H9 (cell line): ENCODE results near the gene GPR84. TPM values are rescaled to one million over a fixed set of nuclear protein-coding genes. Genes with fewer than 3 reads are reported as not detected.
A peak's percentile ranks its signal among the peaks of the same experiment; 100 is the strongest.

Experiments used
- DNase-seq: peaks from one replicate; pipeline ENCODE4 v3.0.0-alpha.2; 2017
- H2AFZ ChIP-seq: one replicate; pipeline ENCODE4 v1.6.1; 2013; ENCODE audit warnings: mild to moderate bottlenecking, low read length, control low read depth, moderate library complexity
- H2AK5ac ChIP-seq: 2 replicates; pipeline ENCODE4 v1.6.1; 2013; ENCODE audit warnings: low read length, control low read depth, mixed read lengths; ENCODE audit not compliant: insufficient read length
- H2BK120ac ChIP-seq: one replicate; pipeline ENCODE4 v1.6.1; 2013; ENCODE audit warnings: low read depth, mild to moderate bottlenecking, low read length, control low read depth, inconsistent platforms; ENCODE audit not compliant: poor library complexity, severe bottlenecking
- H2BK12ac ChIP-seq: 2 replicates; pipeline ENCODE4 v1.6.1; 2013; ENCODE audit warnings: low read length, control low read depth, mixed read lengths, low read depth; ENCODE audit not compliant: insufficient read length
- H2BK15ac ChIP-seq: 2 replicates; pipeline ENCODE4 v1.6.1; 2013; ENCODE audit warnings: low read depth, low read length, control low read depth
- H2BK20ac ChIP-seq: one replicate; pipeline ENCODE4 v1.6.1; 2013; ENCODE audit warnings: low read depth, mild to moderate bottlenecking, low read length, control low read depth, inconsistent platforms; ENCODE audit not compliant: poor library complexity, severe bottlenecking
- H2BK5ac ChIP-seq: 2 replicates; pipeline ENCODE4 v1.6.1; 2013; ENCODE audit warnings: low read length, control low read depth, mixed read lengths; ENCODE audit not compliant: insufficient read length
- H3K14ac ChIP-seq: 2 replicates; pipeline ENCODE4 v1.6.1; 2013; ENCODE audit warnings: low read length, control low read depth; ENCODE audit not compliant: insufficient read depth
- H3K18ac ChIP-seq: 2 replicates; pipeline ENCODE4 v1.6.1; 2013; ENCODE audit warnings: low read depth, mild to moderate bottlenecking, mixed read lengths, low read length, control low read depth; ENCODE audit not compliant: insufficient read length
- H3K23ac ChIP-seq: 2 replicates; pipeline ENCODE4 v1.6.1; 2013; ENCODE audit warnings: low read length, control low read depth, mixed read lengths, low read depth; ENCODE audit not compliant: insufficient read length
- H3K23me2 ChIP-seq: 2 replicates; pipeline ENCODE4 v1.6.1; 2013; ENCODE audit warnings: low read depth, mild to moderate bottlenecking, mixed read lengths, low read length, control low read depth; ENCODE audit not compliant: insufficient read length, poor library complexity, severe bottlenecking
- H3K27ac ChIP-seq: 2 replicates; pipeline ENCODE4 v1.5.1; 2013; ENCODE audit warnings: low read length, control low read depth, mixed read lengths, low read depth; ENCODE audit not compliant: insufficient read length
- H3K27me3 ChIP-seq: 2 replicates; pipeline ENCODE4 v1.6.1; 2013; ENCODE audit warnings: low read length, control low read depth, inconsistent platforms; ENCODE audit not compliant: insufficient read depth
- H3K4ac ChIP-seq: 2 replicates; pipeline ENCODE4 v1.6.1; 2013; ENCODE audit warnings: low read depth, mild to moderate bottlenecking, control low read depth, inconsistent platforms, low read length, moderate library complexity
- H3K4me1 ChIP-seq: 2 replicates; pipeline ENCODE4 v1.6.1; 2013; ENCODE audit warnings: low read length, control low read depth, inconsistent platforms; ENCODE audit not compliant: insufficient read depth
- H3K4me2 ChIP-seq: 2 replicates; pipeline ENCODE4 v1.6.1; 2013; ENCODE audit warnings: low read length, control low read depth, mixed read lengths; ENCODE audit not compliant: insufficient read length, insufficient read depth
- H3K56ac ChIP-seq: 2 replicates; pipeline ENCODE4 v1.6.1; 2013; ENCODE audit warnings: low read depth, mild to moderate bottlenecking, mixed read lengths, low read length, control low read depth; ENCODE audit not compliant: insufficient read length
- H3K79me1 ChIP-seq: 2 replicates; pipeline ENCODE4 v1.6.1; 2013; ENCODE audit warnings: low read depth, mild to moderate bottlenecking, moderate library complexity, low read length, control low read depth, inconsistent platforms; ENCODE audit not compliant: insufficient read depth, poor library complexity, severe bottlenecking
- H3K79me2 ChIP-seq: 2 replicates; pipeline ENCODE4 v1.6.1; 2013; ENCODE audit warnings: low read length, control low read depth, inconsistent platforms; ENCODE audit not compliant: insufficient read depth
- H3K9ac ChIP-seq: 2 replicates; pipeline ENCODE4 v1.6.1; 2013; ENCODE audit warnings: low read length, control low read depth, mixed read lengths; ENCODE audit not compliant: insufficient read length; ENCODE audit errors: extremely low read depth
- H3K9me3 ChIP-seq: one replicate; pipeline ENCODE4 v1.6.1; 2013; ENCODE audit warnings: low read depth, low read length, inconsistent platforms; ENCODE audit not compliant: control insufficient read depth
- H3T11ph ChIP-seq: one replicate; pipeline ENCODE4 v1.6.1; 2013; ENCODE audit warnings: mild to moderate bottlenecking, low read length, control low read depth, inconsistent platforms
- H4K20me1 ChIP-seq: one replicate; pipeline ENCODE4 v1.6.1; 2013; ENCODE audit not compliant: control insufficient read depth, insufficient read length, insufficient read depth
- H4K5ac ChIP-seq: 2 replicates; pipeline ENCODE4 v1.6.1; 2013; ENCODE audit warnings: low read depth, mild to moderate bottlenecking, mixed read lengths, low read length, control low read depth; ENCODE audit not compliant: insufficient read length
- H4K8ac ChIP-seq: replicated peaks from 2 replicates; pipeline ENCODE4 v1.6.1; 2013; ENCODE audit warnings: low read length, control low read depth, mixed read lengths, low read depth; ENCODE audit not compliant: insufficient read length
- H4K91ac ChIP-seq: 2 replicates; pipeline ENCODE4 v1.6.1; 2013; ENCODE audit warnings: low read depth, mild to moderate bottlenecking, moderate library complexity, mixed read lengths, low read length, control low read depth; ENCODE audit not compliant: insufficient read length
- H3K27ac Mint-ChIP-seq, 3 experiments: 2 replicates in 2 of 3; 3 replicates in 1 of 3; pipeline ENCODE4 v1.8.0; 2020 to 2021; ENCODE audit warnings: mixed read lengths in 3 of 3, mild to moderate bottlenecking in 1 of 3, moderate library complexity in 1 of 3
- H3K27me3 Mint-ChIP-seq: 2 replicates; pipeline ENCODE4 v1.8.0; 2021; ENCODE audit warnings: low read depth, mild to moderate bottlenecking, moderate library complexity, mixed read lengths
- H3K36me3 Mint-ChIP-seq, 3 experiments: 2 replicates in 2 of 3; 3 replicates in 1 of 3; pipeline ENCODE4 v1.8.0; 2020 to 2021; ENCODE audit warnings: low read depth in 3 of 3, mixed read lengths in 3 of 3; ENCODE audit not compliant: insufficient read depth in 1 of 3
- H3K4me1 Mint-ChIP-seq, 2 experiments: 2 replicates each; pipeline ENCODE4 v1.8.0; 2020; ENCODE audit warnings: mixed read lengths in 2 of 2
- H3K4me3 Mint-ChIP-seq, 2 experiments: 2 replicates in 1 of 2; 3 replicates in 1 of 2; pipeline ENCODE4 v1.8.0; 2020 to 2021; ENCODE audit warnings: mild to moderate bottlenecking in 2 of 2, mixed read lengths in 2 of 2, moderate library complexity in 1 of 2
- H3K9me3 Mint-ChIP-seq, 2 experiments: 2 replicates in 1 of 2; 3 replicates in 1 of 2; pipeline ENCODE4 v1.8.0; 2020; ENCODE audit warnings: mild to moderate bottlenecking in 2 of 2, mixed read lengths in 2 of 2, moderate library complexity in 1 of 2
- WGBS: extraction: QIAGEN DNeasy Blood & Tissue Kit; methylation state at CpG from one replicate; pipeline ENCODE4 v1.1.7; 2013; ENCODE audit warnings: missing lambda C conversion rate, low lambda C conversion rate, mixed read lengths; ENCODE audit not compliant: insufficient read length; ENCODE audit errors: extremely low coverage; 5-methylcytosine and 5-hydroxymethylcytosine counted together
- total RNA-seq: library from RNA; stranded (reverse); gene quantifications from 2 replicates; pipeline ENCODE4 v1.2.1, GENCODE V29; 2021
- TF ChIP-seq, protein P1 (sequence below): fragments of 200-600 bp; sonication (generic); conservative IDR thresholded peaks from 3 replicates; pipeline ENCODE4 v1.8.0; 2021; ENCODE audit warnings: antibody characterized with exemption, mild to moderate bottlenecking

GPR84 gene
- total RNA-seq, 1 experiment from 2014 or later: not detected

DNA sequence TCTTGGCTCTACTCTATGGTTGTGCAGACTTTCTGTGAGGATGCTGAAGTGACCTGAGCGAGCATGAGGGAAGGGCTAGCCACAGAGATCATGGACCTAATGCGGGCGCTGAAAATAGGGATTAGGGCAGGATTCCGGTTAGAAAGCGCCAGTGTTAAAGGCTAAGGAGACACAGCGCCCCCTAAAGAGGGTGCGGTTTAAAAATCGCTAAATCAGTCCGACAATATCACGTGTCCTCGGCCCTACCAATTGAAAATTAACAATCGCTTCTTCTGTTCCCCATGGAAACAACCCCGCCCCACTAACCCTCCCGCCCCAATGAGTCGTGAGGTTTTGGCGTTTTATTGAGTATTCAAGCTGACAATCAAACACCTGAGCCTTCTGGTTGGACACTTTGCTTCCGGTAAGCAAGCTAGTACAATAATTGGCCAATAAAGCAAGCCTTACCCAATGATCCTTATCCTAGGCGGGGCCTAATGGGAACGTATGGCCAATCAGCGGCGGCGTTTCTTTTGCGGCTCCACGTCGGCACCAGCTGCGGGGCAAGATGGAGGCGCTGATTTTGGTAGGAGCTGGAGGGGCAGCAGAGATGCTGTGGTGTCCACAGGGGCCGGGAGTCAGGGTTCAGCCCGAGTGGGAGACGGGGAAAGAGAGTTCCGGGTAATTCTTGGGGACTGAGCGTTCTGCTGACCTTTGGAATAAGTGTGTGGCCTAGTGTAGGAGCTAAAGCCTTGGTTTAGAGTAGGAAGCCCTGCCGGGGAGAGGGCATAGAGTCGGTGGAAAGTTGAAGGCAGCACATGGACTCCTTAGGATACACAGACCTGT, 39.5 kb downstream of the GPR84 start, which contains the start of gene COPZ1:
TSS of gene COPZ1 (plus strand) at position 515 of the 825 bp plus-strand sequence. CDS start at position 548, 33 bp downstream.
- no peak within 1 kb of the TSS for H3T11ph ChIP-seq
- H3K27me3 Mint-ChIP-seq: no peaks in the 10 kb centered on the region
- no peak within 1 kb of the TSS for H4K5ac ChIP-seq
- peaks cover 0 to 2% (median 0%) of the 10 kb centered on the region in 3 experiments; a peak in 1 of 7 replicates for H3K36me3 Mint-ChIP-seq
- no peak within 1 kb of the TSS for H2BK5ac ChIP-seq
- no peak within 1 kb of the TSS for H2BK20ac ChIP-seq
- no peak within 1 kb of the TSS for H3K4ac ChIP-seq
- peak within 1 kb of the TSS; percentile 93 for H3K18ac ChIP-seq
- no peaks in the 10 kb centered on the region; the same call in 1 of the 2 replicates for H3K4me1 ChIP-seq
- no peaks in the 10 kb centered on the region for H3K27me3 ChIP-seq
- no peak within 1 kb of the TSS for H2BK120ac ChIP-seq
- no peaks in the 10 kb centered on the region for H3K79me1 ChIP-seq
- H3K9me3 ChIP-seq: no peaks in the 10 kb centered on the region
- H3K4me2 ChIP-seq: peak within 1 kb of the TSS; percentile 72
- H2BK12ac ChIP-seq: no peak within 1 kb of the TSS
- no peak within 1 kb of the TSS for H3K27ac ChIP-seq
- no peak within 1 kb of the TSS for H2BK15ac ChIP-seq
- no peak within 1 kb of the TSS for H4K91ac ChIP-seq
- H3K4me3 Mint-ChIP-seq: peak within 1 kb of the TSS; percentile 99 to 100
- no peak within 1 kb of the TSS for H3K56ac ChIP-seq
- H2AFZ ChIP-seq: peak within 1 kb of the TSS; percentile 65
- peak within 1 kb of the TSS; percentile 94 for H3K9ac ChIP-seq
- H3K9me3 Mint-ChIP-seq: no peaks in the 10 kb centered on the region
- peaks cover 19 to 25% of the 10 kb centered on the region in 2 experiments for H3K4me1 Mint-ChIP-seq
- peak within 1 kb of the TSS; percentile 85; the same call in 1 of the 2 replicates for H3K14ac ChIP-seq
- H3K23me2 ChIP-seq: no peaks in the 10 kb centered on the region
- H3K79me2 ChIP-seq: no peaks in the 10 kb centered on the region
- no peak within 1 kb of the TSS for H3K23ac ChIP-seq
- DNase-seq: peak; percentile 99
- no CpG with 5 or more reads among the region's 34 CpGs for WGBS
- no peaks in the 10 kb centered on the region for H4K20me1 ChIP-seq
- H3K27ac Mint-ChIP-seq: peak within 1 kb of the TSS; percentile 99 to 100 (median 99)
- TF ChIP-seq, protein P1, sequence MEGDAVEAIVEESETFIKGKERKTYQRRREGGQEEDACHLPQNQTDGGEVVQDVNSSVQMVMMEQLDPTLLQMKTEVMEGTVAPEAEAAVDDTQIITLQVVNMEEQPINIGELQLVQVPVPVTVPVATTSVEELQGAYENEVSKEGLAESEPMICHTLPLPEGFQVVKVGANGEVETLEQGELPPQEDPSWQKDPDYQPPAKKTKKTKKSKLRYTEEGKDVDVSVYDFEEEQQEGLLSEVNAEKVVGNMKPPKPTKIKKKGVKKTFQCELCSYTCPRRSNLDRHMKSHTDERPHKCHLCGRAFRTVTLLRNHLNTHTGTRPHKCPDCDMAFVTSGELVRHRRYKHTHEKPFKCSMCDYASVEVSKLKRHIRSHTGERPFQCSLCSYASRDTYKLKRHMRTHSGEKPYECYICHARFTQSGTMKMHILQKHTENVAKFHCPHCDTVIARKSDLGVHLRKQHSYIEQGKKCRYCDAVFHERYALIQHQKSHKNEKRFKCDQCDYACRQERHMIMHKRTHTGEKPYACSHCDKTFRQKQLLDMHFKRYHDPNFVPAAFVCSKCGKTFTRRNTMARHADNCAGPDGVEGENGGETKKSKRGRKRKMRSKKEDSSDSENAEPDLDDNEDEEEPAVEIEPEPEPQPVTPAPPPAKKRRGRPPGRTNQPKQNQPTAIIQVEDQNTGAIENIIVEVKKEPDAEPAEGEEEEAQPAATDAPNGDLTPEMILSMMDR: peak; percentile 90
- H4K8ac ChIP-seq: no peak within 1 kb of the TSS
- H2AK5ac ChIP-seq: no peak within 1 kb of the TSS
